SU-DHL-6 (cell line): ENCODE data around the gene GAS7.
A peak's percentile ranks its signal among the peaks of the same experiment; 100 is the strongest.

Source experiments
- H2AFZ ChIP-seq: fragments of 200-600 bp; sonication (generic); 2 replicates; pipeline ENCODE4 v1.6.1; 2014; ENCODE audit warnings: low read depth, mild to moderate bottlenecking, moderate library complexity, mixed read lengths, antibody characterized with exemption, low read length; ENCODE audit not compliant: severe bottlenecking
- H3F3A ChIP-seq: fragments of 200-600 bp; shearing (Covaris generic); 2 replicates; pipeline ENCODE4 v1.6.0; 2016; ENCODE audit warnings: antibody characterized with exemption, mild to moderate bottlenecking; ENCODE audit not compliant: insufficient read depth
- H3K27ac ChIP-seq: fragments of 200-600 bp; sonication (generic); 2 replicates; pipeline ENCODE4 v1.5.1; 2016; ENCODE audit warnings: low read depth, mild to moderate bottlenecking, low read length, moderate library complexity, mixed read lengths
- H3K27me3 ChIP-seq: fragments of 200-600 bp; sonication (generic), shearing (Covaris generic); 2 replicates; pipeline ENCODE4 v1.6.0; 2014; ENCODE audit warnings: mild to moderate bottlenecking, low read length
- H3K36me3 ChIP-seq: fragments of 200-600 bp; sonication (generic); 2 replicates; pipeline ENCODE4 v1.6.1; 2014; ENCODE audit warnings: mild to moderate bottlenecking, low read length, mixed read lengths
- H3K4me2 ChIP-seq: fragments of 300-600, 200-600 bp; shearing (Covaris generic), sonication (generic); 2 replicates; pipeline ENCODE4 v1.6.0; 2014; ENCODE audit warnings: low read length, low read depth, mild to moderate bottlenecking; ENCODE audit not compliant: poor library complexity, severe bottlenecking
- H3K4me3 ChIP-seq: fragments of 200-600 bp; sonication (generic); 2 replicates; pipeline ENCODE4 v1.5.1; 2014; ENCODE audit warnings: antibody characterized with exemption, low read length, mild to moderate bottlenecking, mixed read lengths; ENCODE audit not compliant: insufficient read depth, poor library complexity, severe bottlenecking
- H3K79me2 ChIP-seq: fragments of 200-600 bp; sonication (generic); 2 replicates; pipeline ENCODE4 v1.6.1; 2014; ENCODE audit warnings: mild to moderate bottlenecking, low read length, moderate library complexity; ENCODE audit not compliant: insufficient read depth
- H3K9ac ChIP-seq: fragments of 200-600 bp; sonication (generic); 2 replicates; pipeline ENCODE4 v1.7.0; 2014; ENCODE audit warnings: mild to moderate bottlenecking, low read length
- H3K9me2 ChIP-seq: fragments of 200-600 bp; sonication (generic); replicated peaks from 2 replicates; pipeline ENCODE4 v1.6.1; 2014; ENCODE audit warnings: low read length; ENCODE audit not compliant: insufficient read depth
- H3K9me3 ChIP-seq: fragments of 200-600 bp; sonication (generic); 2 replicates; pipeline ENCODE4 v1.6.1; 2014; ENCODE audit warnings: low read length, mixed read lengths; ENCODE audit not compliant: insufficient read depth
- H4K20me1 ChIP-seq: fragments of 200-600 bp; sonication (generic); 2 replicates; pipeline ENCODE4 v1.6.1; 2014; ENCODE audit warnings: low read depth, mild to moderate bottlenecking, antibody characterized with exemption, low read length, moderate library complexity, mixed read lengths
- EZH2phosphoT487 ChIP-seq: fragments of 200-600 bp; sonication (generic), shearing (Covaris generic); conservative IDR thresholded peaks from 2 replicates; pipeline ENCODE4 v1.6.1; 2018; ENCODE audit warnings: mild to moderate bottlenecking, antibody characterized with exemption, low read length, moderate library complexity, mixed read lengths
- TF ChIP-seq, protein P1 (sequence below): fragments of 200-600 bp; sonication (generic); IDR thresholded peaks from one replicate; pipeline ENCODE4 v1.5.1; 2017; ENCODE audit warnings: antibody characterized with exemption, mild to moderate bottlenecking, low read length, moderate library complexity; ENCODE audit not compliant: insufficient read depth, poor library complexity, severe bottlenecking

GAS7 gene

DNA sequence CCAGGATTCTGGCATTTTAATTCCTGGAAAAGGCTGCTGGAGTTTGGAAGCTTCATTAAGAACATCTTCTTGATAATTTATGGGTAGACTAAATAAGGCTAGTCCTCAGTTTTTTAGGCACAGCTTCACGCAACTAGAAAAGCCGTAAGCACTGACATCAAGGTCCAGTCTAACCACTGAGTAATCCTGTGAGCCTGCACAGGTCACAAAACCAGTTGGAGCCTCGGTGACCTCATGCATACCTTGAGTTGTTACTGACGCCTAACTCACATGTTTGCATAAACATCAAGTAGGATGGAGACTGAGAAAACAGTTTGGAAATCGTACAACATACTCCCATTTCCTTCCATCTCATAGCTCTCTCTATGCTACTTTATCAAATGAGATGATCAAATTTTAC is 229.5 kb downstream of the GAS7 start:
- no peak overlapping the region for H2AFZ ChIP-seq
- no peak overlapping the region for H3K9ac ChIP-seq
- TF ChIP-seq, protein P1, sequence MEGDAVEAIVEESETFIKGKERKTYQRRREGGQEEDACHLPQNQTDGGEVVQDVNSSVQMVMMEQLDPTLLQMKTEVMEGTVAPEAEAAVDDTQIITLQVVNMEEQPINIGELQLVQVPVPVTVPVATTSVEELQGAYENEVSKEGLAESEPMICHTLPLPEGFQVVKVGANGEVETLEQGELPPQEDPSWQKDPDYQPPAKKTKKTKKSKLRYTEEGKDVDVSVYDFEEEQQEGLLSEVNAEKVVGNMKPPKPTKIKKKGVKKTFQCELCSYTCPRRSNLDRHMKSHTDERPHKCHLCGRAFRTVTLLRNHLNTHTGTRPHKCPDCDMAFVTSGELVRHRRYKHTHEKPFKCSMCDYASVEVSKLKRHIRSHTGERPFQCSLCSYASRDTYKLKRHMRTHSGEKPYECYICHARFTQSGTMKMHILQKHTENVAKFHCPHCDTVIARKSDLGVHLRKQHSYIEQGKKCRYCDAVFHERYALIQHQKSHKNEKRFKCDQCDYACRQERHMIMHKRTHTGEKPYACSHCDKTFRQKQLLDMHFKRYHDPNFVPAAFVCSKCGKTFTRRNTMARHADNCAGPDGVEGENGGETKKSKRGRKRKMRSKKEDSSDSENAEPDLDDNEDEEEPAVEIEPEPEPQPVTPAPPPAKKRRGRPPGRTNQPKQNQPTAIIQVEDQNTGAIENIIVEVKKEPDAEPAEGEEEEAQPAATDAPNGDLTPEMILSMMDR, result no peak
- TF ChIP-seq EZH2phosphoT487, result no peak
- H3K79me2 ChIP-seq, result no peaks in the 10 kb centered on the region
- H3K4me2 ChIP-seq, result no peak overlapping the region
- H3K27me3 ChIP-seq, result no peaks in the 10 kb centered on the region
- no peak overlapping the region for H3K4me3 ChIP-seq
- H3K36me3 ChIP-seq, result no peaks in the 10 kb centered on the region
- H3K9me3 ChIP-seq, result no peaks in the 10 kb centered on the region
- H3K9me2 ChIP-seq, result no peaks in the 10 kb centered on the region
- no peak overlapping the region for H3K27ac ChIP-seq
- no peaks in the 10 kb centered on the region for H4K20me1 ChIP-seq
- no peaks in the 10 kb centered on the region for H3F3A ChIP-seq

GRCh38 chr17:9968008-9968407 is 230.4 kb downstream of the GAS7 start:
- Histone ChIP-seq H3K27ac (no peak overlapping the region), H3K4me3 (no peak overlapping the region), H3K9me3 (no peaks in the 10 kb centered on the region), H3K27me3 (no peaks in the 10 kb centered on the region), H3K36me3 (no peaks in the 10 kb centered on the region), H3K9ac (no peak overlapping the region), H3K4me2 (no peak overlapping the region), H3K9me2 (no peaks in the 10 kb centered on the region), H3K79me2 (no peaks in the 10 kb centered on the region), H3F3A (no peaks in the 10 kb centered on the region), H2AFZ (no peak overlapping the region), H4K20me1 (no peaks in the 10 kb centered on the region)
- TF ChIP-seq, protein P1, result no peak
- no peak for TF ChIP-seq EZH2phosphoT487

GRCh38 chr17:9959377-9959981 is 238.9 kb downstream of the GAS7 start:
- no peak overlapping the region for H3K4me2 ChIP-seq

More at GRCh38 chr17:9959377-9959981, 238.9 kb downstream of the GAS7 start:
- Histone ChIP-seq H2AFZ (no peak overlapping the region), H3K9me2 (no peaks in the 10 kb centered on the region), H3K27me3 (no peaks in the 10 kb centered on the region), H3K79me2 (no peaks in the 10 kb centered on the region), H3K9me3 (no peaks in the 10 kb centered on the region), H3K4me3 (no peak overlapping the region), H3K9ac (no peak overlapping the region), H4K20me1 (no peaks in the 10 kb centered on the region), H3K36me3 (no peaks in the 10 kb centered on the region), H3K27ac (no peak overlapping the region), H3F3A (no peaks in the 10 kb centered on the region)
- TF ChIP-seq, protein P1, result peak; percentile 51
- TF ChIP-seq EZH2phosphoT487, result no peak
